Calu3 (cell line): ENCODE data around the gene TSEN54. TPM values are rescaled to one million over a fixed set of nuclear protein-coding genes. Genes with fewer than 3 reads are reported as not detected.

ENCODE experiments used
- BruUV-seq: library from RNA; stranded (reverse); fragments of 400-500 nt; replicated peaks from 2 replicates; lab custom pipeline; 2021; lab: Mats Ljungman, UMichigan
- CTCF ChIA-PET: fragments of 300-600 bp; sonication (Branson Sonifier 250); formaldehyde crosslinking; loops from one replicate; lab custom pipeline; 2022; ENCODE audit warnings: antibody characterized with exemption; lab: Charles Lee
- DNase-seq: peaks from one replicate; pipeline ENCODE4 v3.0.0; 2022
- H3K27ac Mint-ChIP-seq: one replicate; pipeline ENCODE4 v1.8.0; 2022; ENCODE audit warnings: mixed read lengths; ENCODE audit not compliant: unreplicated experiment
- H3K27me3 Mint-ChIP-seq: one replicate; pipeline ENCODE4 v1.8.0; 2022; ENCODE audit warnings: mixed read lengths; ENCODE audit not compliant: unreplicated experiment
- H3K36me3 Mint-ChIP-seq: one replicate; pipeline ENCODE4 v1.8.0; 2022; ENCODE audit warnings: mild to moderate bottlenecking, moderate library complexity, mixed read lengths; ENCODE audit not compliant: insufficient read depth, unreplicated experiment
- H3K4me1 Mint-ChIP-seq: one replicate; pipeline ENCODE4 v1.8.0; 2022; ENCODE audit warnings: mild to moderate bottlenecking, low read depth, mixed read lengths; ENCODE audit not compliant: unreplicated experiment
- H3K4me3 Mint-ChIP-seq: one replicate; pipeline ENCODE4 v1.8.0; 2022; ENCODE audit warnings: mild to moderate bottlenecking, low read depth, moderate library complexity, mixed read lengths; ENCODE audit not compliant: unreplicated experiment
- H3K9me3 Mint-ChIP-seq: one replicate; pipeline ENCODE4 v1.8.0; 2022; ENCODE audit warnings: low read depth, mixed read lengths; ENCODE audit not compliant: unreplicated experiment
- CTCF ChIP-seq: fragments of 200-600 bp; IDR thresholded peaks from one replicate; pipeline ENCODE4 v1.8.0; 2022; ENCODE audit warnings: antibody characterized with exemption; ENCODE audit not compliant: unreplicated experiment
- intact Hi-C: fragments of 100-400 bp; cut with micrococcal nuclease; formaldehyde crosslinking; loops from one replicate; pipeline ENCODE4 v1.10.0; 2022; ENCODE audit not compliant: unreplicated experiment
- total RNA-seq: library from RNA; stranded (reverse); gene quantifications from 2 replicates; pipeline ENCODE4 v1.2.3, GENCODE V29; 2022

The TSEN54 gene
- total RNA-seq, 1 experiment from 2014 or later: 55.4 TPM

DNA sequence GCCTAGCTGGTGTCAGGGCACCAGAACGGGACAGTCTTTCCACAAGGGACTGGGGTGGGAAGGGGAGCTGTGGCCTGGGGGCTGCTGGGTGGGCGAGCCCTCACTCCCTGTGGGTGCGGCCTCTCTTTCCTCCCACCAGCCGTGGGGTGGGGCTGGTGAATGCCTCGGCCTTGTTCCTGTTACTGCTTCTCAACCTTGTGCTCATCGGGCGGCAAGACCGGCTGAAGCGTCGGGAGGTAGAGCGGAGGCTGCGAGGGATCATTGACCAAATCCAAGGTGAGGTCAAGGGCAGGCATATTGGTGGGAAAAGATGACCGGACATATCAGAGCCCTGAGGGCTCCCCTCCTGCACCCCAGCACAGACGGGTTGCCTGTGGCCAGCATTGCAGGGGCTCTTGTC is 30.2 kb upstream of the TSEN54 start:
- Mint-ChIP-seq H3K27ac (no peak overlapping the region), H3K4me1 (no peaks in the 10 kb centered on the region), H3K9me3 (no peaks in the 10 kb centered on the region), H3K36me3 (peaks cover 15% of the 10 kb centered on the region), H3K4me3 (no peak overlapping the region), H3K27me3 (no peaks in the 10 kb centered on the region)
- CTCF ChIA-PET: no interaction called here
- no peak for TF ChIP-seq CTCF
- intact Hi-C loops: no loop called here
- no TSS peak for BruUV-seq
- no peak for DNase-seq

GRCh38 chr17:75486951-75487350 is 29.4 kb upstream of the TSEN54 start:
- no peak overlapping the region for H3K4me3 Mint-ChIP-seq
- H3K27ac Mint-ChIP-seq: no peak overlapping the region
- no TSS peak for BruUV-seq
- H3K4me1 Mint-ChIP-seq: no peaks in the 10 kb centered on the region
- intact Hi-C loops: no loop called here
- no peak for TF ChIP-seq CTCF
- CTCF ChIA-PET: no interaction called here
- DNase-seq: no peak
- H3K9me3 Mint-ChIP-seq: no peaks in the 10 kb centered on the region
- peaks cover 15% of the 10 kb centered on the region for H3K36me3 Mint-ChIP-seq
- H3K27me3 Mint-ChIP-seq: no peaks in the 10 kb centered on the region

DNA sequence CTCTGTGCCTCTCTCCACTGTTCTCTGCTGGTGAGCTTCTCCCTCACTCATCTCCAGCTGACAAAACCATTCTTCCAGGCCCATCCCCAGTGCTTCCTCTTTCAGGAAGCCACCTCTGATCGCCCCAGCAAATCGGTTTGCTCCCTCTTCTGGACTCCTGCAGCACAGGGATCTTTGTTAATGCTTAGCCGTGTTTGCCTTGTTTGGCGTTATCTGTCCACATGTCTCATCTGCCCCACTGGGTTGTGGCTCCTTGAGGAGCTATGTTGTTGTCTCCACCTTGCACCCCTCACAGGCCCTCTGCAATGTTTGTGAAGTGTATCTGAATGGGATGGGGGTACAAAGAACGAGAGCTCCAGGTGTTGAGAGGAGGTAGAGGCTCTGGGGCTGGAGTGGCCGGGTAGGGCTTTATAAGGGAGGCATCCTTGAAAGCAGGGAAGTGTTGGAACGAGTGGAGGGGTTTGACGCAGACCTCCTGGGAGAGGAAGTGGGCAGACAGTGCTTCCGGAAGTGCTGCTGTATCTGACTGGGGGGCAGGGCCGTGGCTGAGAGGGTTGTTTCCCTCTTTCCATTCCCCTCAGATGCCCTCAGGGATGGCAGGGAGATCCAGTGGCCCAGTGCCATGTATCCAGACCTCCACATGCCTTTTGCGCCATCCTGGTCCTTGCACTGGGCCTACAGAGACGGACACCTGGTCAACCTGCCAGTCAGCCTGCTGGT is 28.8 kb upstream of the TSEN54 start:
- peaks cover 16% of the 10 kb centered on the region for H3K36me3 Mint-ChIP-seq
- no peak for DNase-seq
- intact Hi-C loops: no loop called here
- H3K27ac Mint-ChIP-seq: no peak overlapping the region
- no peaks in the 10 kb centered on the region for H3K9me3 Mint-ChIP-seq
- H3K4me3 Mint-ChIP-seq: no peak overlapping the region
- CTCF ChIA-PET: no interaction called here
- BruUV-seq: no TSS peak
- H3K4me1 Mint-ChIP-seq: no peaks in the 10 kb centered on the region
- TF ChIP-seq CTCF: no peak
- no peaks in the 10 kb centered on the region for H3K27me3 Mint-ChIP-seq

DNA sequence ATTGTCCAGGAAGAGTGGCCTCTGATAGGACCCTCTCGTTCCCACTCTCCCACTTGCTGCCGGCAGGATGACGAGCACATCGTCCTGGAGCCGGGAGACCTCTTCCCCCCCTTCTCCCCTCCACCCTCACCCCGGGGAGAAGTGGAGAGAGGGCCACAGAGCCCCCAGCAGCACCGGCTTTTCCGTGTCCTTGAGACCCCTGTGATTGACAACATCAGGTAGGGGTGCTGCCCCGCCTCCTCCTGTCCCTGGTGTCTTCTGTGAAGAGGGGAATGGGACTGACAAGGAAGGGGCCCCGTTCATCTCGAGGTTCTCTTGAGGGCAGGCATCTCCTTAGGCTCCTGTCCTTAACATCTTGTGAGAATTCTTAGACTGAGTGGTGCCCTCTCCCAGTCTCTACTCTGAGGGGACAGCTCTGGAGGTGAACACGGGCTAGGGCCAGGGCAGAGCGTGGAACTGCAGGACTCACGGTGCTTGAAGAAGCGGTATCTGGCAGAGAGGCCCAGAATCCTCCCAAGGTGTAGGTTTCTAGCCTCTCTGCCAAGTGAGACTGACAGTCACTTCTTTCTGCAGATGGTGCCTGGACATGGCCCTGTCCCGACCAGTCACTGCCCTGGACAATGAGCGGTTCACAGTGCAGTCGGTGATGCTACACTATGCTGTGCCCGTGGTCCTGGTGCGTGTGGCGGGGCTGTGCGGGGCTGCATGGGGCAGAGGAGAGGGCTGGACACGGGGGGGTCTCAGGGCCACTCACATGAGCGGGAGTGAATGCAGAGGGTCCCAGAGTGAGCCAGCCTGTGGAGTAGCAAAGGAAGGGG is 27.4 kb upstream of the TSEN54 start:
- intact Hi-C loops: no loop called here

More for the DNA sequence above, 27.4 kb upstream of the TSEN54 start:
- DNase-seq: no peak
- Mint-ChIP-seq H3K27ac (no peak overlapping the region), H3K36me3 (peaks cover 20% of the 10 kb centered on the region), H3K9me3 (no peaks in the 10 kb centered on the region), H3K27me3 (no peaks in the 10 kb centered on the region), H3K4me3 (no peak overlapping the region), H3K4me1 (no peaks in the 10 kb centered on the region)
- TF ChIP-seq CTCF: no peak
- no TSS peak for BruUV-seq
- CTCF ChIA-PET: no interaction called here
